Body of pancreas (tissue), 4 donors: ENCODE results near the gene FBLL1.
"Not testable (repeated sequence)": the region's sequence is repeated elsewhere in the genome, so short reads cannot be mapped to it uniquely, and the experiment has no call there.

ENCODE experiments used
- POLR2A ChIP-seq, 3 donors: fragments of 450-650 bp; IDR thresholded peaks; one replicate each; pipeline ENCODE4 v1.6.1; 2016; ENCODE audit warnings: antibody characterized with exemption in 3 of 3, mild to moderate bottlenecking in 2 of 3
- TF ChIP-seq, protein P1 (sequence below), 7 experiments: fragments of 450-650 bp in 4 of 7; fragments of 200-600 bp in 3 of 7; sonication (generic) in 3 of 7; IDR thresholded peaks; one replicate each; pipeline ENCODE4 v1.5.1; 2016 to 2019; ENCODE audit warnings: antibody characterized with exemption in 7 of 7

DNA sequence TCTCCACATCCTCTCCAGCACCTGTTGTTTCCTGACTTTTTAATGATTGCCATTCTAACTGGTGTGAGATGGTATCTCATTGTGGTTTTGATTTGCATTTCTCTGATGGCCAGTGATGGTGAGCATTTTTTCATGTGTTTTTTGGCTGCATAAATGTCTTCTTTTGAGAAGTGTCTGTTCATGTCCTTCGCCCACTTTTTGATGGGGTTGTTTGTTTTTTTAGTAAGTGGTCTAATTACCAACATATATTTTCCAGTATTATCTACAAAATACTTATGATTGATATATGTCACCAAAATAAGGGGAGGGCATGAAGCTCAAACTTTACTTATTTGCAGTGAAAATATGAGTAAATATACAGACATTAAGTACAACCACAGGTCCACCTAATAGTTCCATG lies 45.1 kb downstream of the FBLL1 start:
- TF ChIP-seq, protein P1, sequence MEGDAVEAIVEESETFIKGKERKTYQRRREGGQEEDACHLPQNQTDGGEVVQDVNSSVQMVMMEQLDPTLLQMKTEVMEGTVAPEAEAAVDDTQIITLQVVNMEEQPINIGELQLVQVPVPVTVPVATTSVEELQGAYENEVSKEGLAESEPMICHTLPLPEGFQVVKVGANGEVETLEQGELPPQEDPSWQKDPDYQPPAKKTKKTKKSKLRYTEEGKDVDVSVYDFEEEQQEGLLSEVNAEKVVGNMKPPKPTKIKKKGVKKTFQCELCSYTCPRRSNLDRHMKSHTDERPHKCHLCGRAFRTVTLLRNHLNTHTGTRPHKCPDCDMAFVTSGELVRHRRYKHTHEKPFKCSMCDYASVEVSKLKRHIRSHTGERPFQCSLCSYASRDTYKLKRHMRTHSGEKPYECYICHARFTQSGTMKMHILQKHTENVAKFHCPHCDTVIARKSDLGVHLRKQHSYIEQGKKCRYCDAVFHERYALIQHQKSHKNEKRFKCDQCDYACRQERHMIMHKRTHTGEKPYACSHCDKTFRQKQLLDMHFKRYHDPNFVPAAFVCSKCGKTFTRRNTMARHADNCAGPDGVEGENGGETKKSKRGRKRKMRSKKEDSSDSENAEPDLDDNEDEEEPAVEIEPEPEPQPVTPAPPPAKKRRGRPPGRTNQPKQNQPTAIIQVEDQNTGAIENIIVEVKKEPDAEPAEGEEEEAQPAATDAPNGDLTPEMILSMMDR (IDR thresholded peaks at IDR 0.05): not testable (repeated sequence)
- TF ChIP-seq POLR2A (IDR thresholded peaks at IDR 0.05): not testable (repeated sequence)
